Activated T-cell treated with anti-CD3 and anti-CD28 coated beads for 4 hours (primary cell): ENCODE results near the gene ADAMTSL1.

Experiments
- DNase-seq: peaks from one replicate; pipeline ENCODE4 v3.0.0-alpha.2; 2020

The ADAMTSL1 gene

DNA sequence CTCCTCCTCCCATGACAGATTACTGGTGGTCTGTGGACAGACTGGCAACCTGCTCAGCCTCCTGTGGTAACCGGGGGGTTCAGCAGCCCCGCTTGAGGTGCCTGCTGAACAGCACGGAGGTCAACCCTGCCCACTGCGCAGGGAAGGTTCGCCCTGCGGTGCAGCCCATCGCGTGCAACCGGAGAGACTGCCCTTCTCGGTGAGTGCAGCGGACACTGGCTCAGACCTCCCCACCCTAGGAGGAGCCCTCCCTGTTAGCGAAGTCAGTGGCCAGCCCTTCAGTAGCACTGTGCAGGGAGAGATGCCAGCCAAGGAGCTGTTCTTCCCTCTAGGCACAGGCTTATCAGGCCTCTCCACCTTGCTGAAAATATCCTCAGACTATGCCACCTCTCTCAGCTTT, 415.6 kb downstream of the ADAMTSL1 start:
- no peak for DNase-seq

GRCh38 chr9:18890372-18890771, 416.4 kb downstream of the ADAMTSL1 start:
- no peak for DNase-seq

DNA sequence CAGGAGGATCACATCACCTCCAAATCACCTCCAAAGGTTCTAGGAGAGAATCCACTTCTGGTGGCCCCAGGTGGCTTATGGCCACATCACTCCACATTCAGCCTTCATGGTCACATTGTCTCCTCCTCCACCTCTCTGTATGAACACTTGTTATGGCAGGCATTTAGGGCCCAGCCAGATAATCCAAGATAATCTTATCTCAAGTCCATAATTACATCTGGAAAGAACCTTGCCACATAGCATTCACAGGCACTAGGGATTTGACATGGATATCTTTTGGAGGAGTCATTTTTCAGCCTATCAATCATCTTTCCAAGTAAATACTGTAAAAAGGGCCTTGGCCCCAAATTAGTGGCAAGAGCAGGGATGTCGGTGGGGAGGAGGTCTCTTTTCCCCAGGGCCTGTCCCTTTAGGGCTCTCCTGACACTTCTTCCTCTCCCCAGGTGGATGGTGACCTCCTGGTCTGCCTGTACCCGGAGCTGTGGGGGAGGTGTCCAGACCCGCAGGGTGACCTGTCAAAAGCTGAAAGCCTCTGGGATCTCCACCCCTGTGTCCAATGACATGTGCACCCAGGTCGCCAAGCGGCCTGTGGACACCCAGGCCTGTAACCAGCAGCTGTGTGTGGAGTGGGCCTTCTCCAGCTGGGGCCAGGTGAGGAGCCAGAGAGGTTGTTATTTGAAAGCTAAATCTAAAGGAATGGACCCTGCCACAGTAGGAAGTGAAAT, 418.2 kb downstream of the ADAMTSL1 start:
- DNase-seq: no peak

DNA sequence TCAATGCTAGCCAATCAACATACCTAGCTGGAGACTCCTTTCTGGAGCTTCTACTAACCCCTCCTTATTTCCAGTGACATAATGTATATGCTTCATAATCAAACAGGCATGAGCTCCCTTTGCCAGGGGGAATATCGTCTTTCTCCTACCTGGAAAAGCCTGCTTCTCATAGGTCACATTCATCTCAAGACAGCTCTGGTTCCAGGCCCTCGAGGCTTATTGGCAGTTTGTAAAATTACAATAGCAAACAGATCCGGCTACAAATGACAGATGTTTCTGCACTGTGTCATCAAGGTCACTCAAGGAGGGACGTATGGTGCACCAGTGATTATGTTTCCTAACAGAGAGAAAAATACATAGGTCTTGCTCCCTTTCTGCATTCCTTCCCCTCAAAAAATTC, 419.1 kb downstream of the ADAMTSL1 start:
- no peak for DNase-seq

GRCh38 chr9:18893491-18893890, 419.5 kb downstream of the ADAMTSL1 start:
- no peak for DNase-seq

DNA sequence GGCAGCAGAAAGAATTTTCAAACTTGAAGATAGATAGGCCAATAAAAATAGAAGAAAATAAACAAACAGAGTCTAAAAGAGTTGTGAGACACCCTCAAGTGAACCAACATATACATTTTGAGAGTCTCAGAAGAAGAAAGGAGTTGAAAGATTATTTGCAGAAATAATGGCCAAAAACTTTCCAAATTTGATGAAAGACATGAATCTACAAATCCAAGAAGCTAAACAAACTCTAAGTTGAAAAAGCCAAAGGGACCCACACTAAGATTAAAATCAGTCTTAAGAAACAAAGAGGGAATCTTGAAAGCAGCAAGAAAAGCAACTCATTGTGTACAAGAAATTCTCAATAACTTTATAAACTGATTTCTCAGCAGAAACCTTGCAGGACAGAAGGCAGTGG, 422.1 kb downstream of the ADAMTSL1 start:
- DNase-seq: no peak

DNA sequence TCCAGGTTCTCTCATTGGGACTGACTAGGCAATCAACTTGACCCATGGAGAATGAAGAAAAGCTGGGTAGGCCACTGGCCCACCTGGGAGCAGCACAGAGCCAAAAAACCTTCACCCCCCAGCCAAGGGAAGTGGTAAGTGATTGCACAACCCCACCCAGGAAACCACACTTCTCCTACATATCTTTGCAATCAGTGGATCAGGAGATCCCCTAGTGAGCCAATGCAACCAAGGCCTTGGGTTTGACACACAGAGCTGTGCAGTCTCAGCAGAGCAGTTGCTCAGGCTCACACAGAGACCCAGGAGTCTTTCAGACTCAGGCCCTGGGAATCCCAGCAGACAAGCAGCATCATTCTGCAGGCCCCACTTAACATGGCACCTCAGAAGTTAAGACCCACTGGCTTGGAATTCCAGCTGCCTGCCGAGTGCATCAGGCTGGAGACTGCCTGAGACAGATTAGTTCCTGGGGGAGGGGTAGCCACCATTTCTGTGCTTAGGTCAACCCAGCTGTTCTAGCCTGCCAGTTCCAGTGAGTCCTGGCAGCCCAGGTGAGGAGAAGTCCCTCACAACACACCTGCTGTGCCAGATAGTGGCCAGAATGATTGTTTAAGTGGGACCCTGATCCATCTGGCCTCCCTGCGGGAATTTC, 422.7 kb downstream of the ADAMTSL1 start:
- no peak for DNase-seq

- DNase-seq: no peak
These were observed 429.5 kb downstream of the ADAMTSL1 start for GRCh38 chr9:18903450-18903849.

GRCh38 chr9:18905028-18905882, 431.3 kb downstream of the ADAMTSL1 start:
- DNase-seq: no peak

- no peak for DNase-seq
These were observed 432.1 kb downstream of the ADAMTSL1 start for GRCh38 chr9:18905883-18906629.

DNA sequence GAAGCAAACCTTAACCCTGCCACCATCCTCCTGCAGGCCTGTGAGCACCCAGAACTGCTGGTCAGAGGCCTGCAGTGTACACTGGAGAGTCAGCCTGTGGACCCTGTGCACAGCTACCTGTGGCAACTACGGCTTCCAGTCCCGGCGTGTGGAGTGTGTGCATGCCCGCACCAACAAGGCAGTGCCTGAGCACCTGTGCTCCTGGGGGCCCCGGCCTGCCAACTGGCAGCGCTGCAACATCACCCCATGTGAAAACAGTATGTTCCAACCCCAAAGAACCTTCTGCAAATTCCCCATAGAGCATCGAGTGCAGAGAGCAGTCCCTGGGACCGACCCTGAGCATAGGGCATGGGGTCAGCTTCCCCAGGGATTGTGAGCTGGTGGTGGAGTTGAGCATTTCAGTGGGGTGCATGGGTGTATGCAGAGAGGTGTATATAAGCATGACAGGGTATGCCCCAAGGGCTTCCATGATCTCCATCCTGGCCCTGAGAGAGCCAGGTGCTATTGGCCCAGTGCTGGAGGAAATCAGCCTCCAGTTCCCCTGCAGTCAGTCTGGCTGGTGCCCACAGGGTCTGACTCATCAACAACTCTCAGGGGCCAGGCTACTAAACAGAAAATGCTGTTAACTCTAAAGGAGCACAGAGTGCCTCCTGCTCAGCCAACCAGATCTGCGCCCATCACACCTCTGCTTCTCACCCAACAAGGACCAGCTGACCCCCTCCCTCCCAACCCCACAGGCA, 432.9 kb downstream of the ADAMTSL1 start:
- no peak for DNase-seq

GRCh38 chr9:18907927-18908625, 434.1 kb downstream of the ADAMTSL1 start:
- DNase-seq: no peak

GRCh38 chr9:18909140-18910018, 435.4 kb downstream of the ADAMTSL1 start:
- DNase-seq: no peak

- DNase-seq: no peak
These were observed 436.5 kb downstream of the ADAMTSL1 start for GRCh38 chr9:18910435-18910834.

DNA sequence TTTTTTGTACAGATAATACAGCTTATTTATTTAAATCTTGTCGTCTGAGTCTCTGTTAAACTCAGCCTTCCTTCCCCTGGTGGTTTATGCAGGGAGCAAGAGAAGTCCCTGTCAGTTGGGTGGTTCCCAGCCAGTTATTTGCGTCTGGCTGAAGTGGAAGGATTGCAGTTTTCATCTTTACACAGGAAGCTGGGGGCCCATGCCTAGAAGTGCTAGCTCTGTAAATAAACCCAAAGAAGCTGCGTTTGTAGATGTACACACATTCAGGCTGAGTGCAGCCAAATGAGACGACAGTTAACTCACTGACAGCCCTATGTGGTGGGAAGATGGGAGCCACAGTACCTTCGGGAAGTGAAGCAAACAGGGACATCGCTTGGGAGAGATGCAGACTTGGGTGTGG, 437.0 kb downstream of the ADAMTSL1 start:
- DNase-seq: no peak

DNA sequence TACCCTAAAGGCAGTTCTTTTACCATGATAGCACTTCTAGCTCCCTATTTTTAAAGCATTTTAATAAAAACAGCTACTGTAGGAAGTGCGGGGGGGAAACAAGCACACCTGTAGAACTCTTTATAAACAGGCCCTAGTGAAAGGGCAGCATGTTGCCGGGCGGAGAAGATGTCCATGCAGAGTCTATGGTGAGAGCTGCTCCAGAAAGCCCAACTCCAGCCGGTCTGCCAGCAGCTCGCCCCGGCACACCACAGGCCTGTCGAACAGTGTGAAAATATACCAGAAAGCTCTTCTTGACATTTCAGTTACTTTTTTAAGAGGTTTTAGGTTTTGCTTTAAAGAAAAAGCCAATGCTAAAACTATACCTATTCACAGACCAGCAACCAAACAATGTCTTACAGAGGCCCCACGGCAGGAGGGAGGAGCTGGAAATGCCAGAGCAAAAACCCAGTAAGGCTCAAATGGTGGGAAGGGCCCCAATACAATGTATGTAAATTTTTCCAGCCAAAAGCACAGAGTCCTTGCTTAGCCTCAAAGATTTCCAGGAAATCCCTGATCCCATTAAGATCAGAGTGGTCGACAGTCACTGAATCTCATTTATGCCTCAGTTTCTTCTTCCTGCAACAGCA, 437.9 kb downstream of the ADAMTSL1 start:
- no peak for DNase-seq

DNA sequence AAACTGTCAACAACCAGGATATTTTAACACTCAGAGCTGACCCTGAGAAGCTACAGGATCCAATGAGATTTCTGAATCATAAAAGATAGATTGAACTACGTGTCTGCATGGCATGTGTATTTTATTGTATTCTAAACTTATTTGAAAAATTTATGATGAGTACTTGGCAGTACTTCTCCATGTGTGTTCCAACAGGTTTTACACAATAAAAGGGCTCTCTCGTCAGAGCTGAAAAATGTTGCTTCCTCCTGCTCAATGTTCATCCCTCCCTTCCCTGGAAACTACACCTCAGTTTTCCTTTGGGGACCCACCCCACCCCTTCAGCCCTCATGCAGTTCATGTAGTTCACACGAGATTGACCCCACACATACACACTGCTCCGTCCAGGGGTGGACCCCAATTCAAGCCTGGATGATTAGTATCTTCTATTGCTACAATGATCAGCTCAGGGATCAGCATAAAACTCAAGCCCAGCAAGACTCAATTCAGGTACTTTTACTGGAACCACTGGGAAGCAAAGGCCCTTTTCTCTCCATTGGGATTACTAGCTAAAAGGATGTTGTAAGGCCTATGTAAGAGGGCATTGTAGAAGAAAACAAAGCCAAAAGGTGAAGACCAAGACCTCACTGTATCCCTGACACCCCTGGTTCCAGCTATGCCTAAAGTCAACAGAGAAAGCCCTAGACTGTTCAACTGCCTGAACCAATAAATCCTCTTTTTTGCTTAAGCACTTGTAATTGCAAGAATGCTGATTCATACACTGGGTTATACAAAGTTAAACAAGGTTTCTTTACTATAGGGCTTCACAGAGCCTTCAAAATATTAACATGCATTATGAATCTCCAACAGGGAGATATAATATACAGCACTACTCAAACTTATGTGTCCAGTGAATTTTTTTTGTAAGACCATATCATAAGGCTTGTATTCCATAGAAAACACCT, 446.5 kb downstream of the ADAMTSL1 start:
- no peak for DNase-seq

DNA sequence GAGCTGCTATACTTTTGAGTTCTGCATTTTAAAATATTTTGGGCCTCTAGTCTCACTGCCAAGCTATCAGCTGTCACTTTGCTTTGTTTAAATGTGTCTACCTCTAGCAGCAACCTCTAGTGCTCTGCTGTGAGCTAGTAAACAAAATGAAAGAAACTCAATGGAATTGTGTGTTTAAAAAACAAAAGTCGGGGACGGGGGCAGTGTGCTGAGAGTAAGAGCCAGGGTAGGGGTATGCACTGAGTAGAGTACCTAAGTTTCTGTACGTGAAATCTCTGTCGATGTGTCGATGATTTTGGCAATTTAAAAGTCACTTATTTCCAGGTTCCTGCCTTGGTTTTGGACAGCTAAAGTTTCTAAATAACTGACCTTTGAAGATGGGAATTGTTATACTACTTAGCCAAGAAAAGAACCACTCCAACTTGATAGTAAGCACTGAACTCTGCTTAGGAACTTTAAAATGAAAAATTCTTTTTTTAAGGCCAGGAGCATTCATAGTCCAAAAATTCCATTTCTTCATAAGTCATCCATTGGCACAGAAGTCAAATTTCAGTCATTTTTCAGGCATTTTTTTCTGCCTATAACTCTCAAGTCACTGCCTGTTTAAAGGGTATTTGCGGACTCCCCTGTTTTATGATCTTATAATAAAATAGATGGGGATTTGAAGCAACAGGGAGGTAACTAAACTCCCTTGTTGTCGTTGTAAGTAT, 447.6 kb downstream of the ADAMTSL1 start:
- no peak for DNase-seq
